Adrenal gland (tissue), 12 donors: Measurements from ENCODE around the gene SLC25A1. TPM values are rescaled to one million over a fixed set of nuclear protein-coding genes. Genes with fewer than 3 reads are reported as not detected.

ENCODE experiments used
- DNase-seq, 7 donors: peaks; one replicate each; pipeline ENCODE4 v3.0.0-alpha.2; 2019 to 2020
- H3K27ac ChIP-seq, 5 donors: fragments of 200-600 bp; sonication (generic) in 4 of 5; 1 replicate in 3 of 5; 2 replicates in 2 of 5; pipeline versions ENCODE4 v1.5.1 to v1.8.0; 2016 to 2020; ENCODE audit warnings: mild to moderate bottlenecking in 1 of 5
- H3K27me3 ChIP-seq: fragments of 200-600 bp; 2 replicates; pipeline ENCODE4 v1.8.0; 2021
- H3K36me3 ChIP-seq, 2 donors: fragments of 200-600 bp; replicated peaks in 1 of 2; 1 replicate in 1 of 2; 2 replicates in 1 of 2; pipeline versions ENCODE4 v1.5.1 to v1.8.0; 2018 to 2022
- H3K4me1 ChIP-seq, 2 donors: fragments of 200-600 bp; replicated peaks in 1 of 2; 1 replicate in 1 of 2; 2 replicates in 1 of 2; pipeline versions ENCODE4 v1.5.1 to v1.8.0; 2018 to 2021
- H3K4me3 ChIP-seq, 4 donors: fragments of 200-600 bp; sonication (generic) in 3 of 4; one replicate each; pipeline ENCODE4 v1.5.1; 2016 to 2018
- H3K9me3 ChIP-seq, 3 donors: fragments of 200-600 bp; sonication (generic) in 1 of 3; replicated peaks in 1 of 3; 1 replicate in 2 of 3; 2 replicates in 1 of 3; pipeline versions ENCODE4 v1.5.1 to v1.8.0; 2016 to 2021
- CTCF ChIP-seq, 6 experiments: fragments of 450-650 bp in 4 of 6; fragments of 200-600 bp in 2 of 6; sonication (generic) in 1 of 6; IDR thresholded peaks; 1 replicate in 5 of 6; 2 replicates in 1 of 6; pipeline versions ENCODE4 v1.5.1 to v1.8.0; 2016 to 2021; ENCODE audit warnings: antibody characterized with exemption in 6 of 6, mild to moderate bottlenecking in 2 of 6, moderate library complexity in 1 of 6
- POLR2A ChIP-seq, 2 donors: fragments of 450-650 bp; IDR thresholded peaks; one replicate each; pipeline ENCODE4 v1.6.1; 2017; ENCODE audit warnings: antibody characterized with exemption in 2 of 2, mild to moderate bottlenecking in 2 of 2, moderate library complexity in 1 of 2
- WGBS, 4 donors: extraction: QIAGEN DNeasy Blood & Tissue Kit in 2 of 4; methylation state at CpG; one replicate each; pipeline versions ENCODE4 v1.1.5 to v1.1.7; 2013 to 2017; 5-methylcytosine and 5-hydroxymethylcytosine counted together
- intact Hi-C, 2 donors: fragments of 100-400 bp; cut with DNase I; formaldehyde crosslinking; loops; one replicate each; pipeline versions ENCODE4 v1.14.1 to v1.15.0; 2022 to 2023
- polyA plus RNA-seq, 3 donors: library from polyadenylated mRNA; stranded (reverse); fragments of 200-250 nt in 2 of 3; fragments of 350-450 nt in 1 of 3; fragmentation: Illumina TruSeq in 1 of 3; extraction: RNeasy Lipid Tissue Mini Kit (QIAGEN cat#74804) in 1 of 3; gene quantifications; one replicate each; pipeline ENCODE4 v1.2.3, GENCODE V29; 2013 to 2014
- total RNA-seq, 9 donors: library from RNA; depleted of rRNA in 4 of 9; stranded (reverse); fragments of >200 nt in 4 of 9; fragments of 120-200 nt in 1 of 9; fragmentation: NEBNext Ultra II Directional in 1 of 9; extraction: Animal tissue kit (Norgen Biotek cat#: 25700) in 1 of 9; gene quantifications; one replicate each; pipeline versions ENCODE4 v1.1.0 to v1.2.4, GENCODE V29; 2013 to 2023
- donor health status: healthy with polysubstance abuse.
- donor health status: Bipolar disorder and iron deficiency.
- donor health status: DM: yes; HTN: yes; CAD: no.
- donor health status: DM: no; HTN: no; CAD: no.
- donor health status: DM: no; HTN: no; CAD: no.
- donor health status: DM: yes; HTN: yes; CAD: no.

Gene SLC25A1
- total and polyA plus RNA-seq, 12 donors = 59.2 to 170 (median 123) TPM

GRCh38 chr22:19149047-19149883 is 29.3 kb downstream of the SLC25A1 start:
- Histone ChIP-seq H3K4me1 (peaks cover 0 to 5% of the 10 kb centered on the region in 2 donors), H3K27ac (no peak overlapping the region), H3K9me3 (no peaks in the 10 kb centered on the region), H3K36me3 (no peaks in the 10 kb centered on the region), H3K4me3 (no peak overlapping the region), H3K27me3 (peaks cover 41% of the 10 kb centered on the region)
- 1 to 4% (median 3%) methylated on average over 5 to 92 of the region's 92 CpGs for WGBS, 4 donors
- intact Hi-C loops = loop anchor here in 1 of 2 donors (10.0 kb wide), 1 partner anchor 486 kb away; no protein-coding TSS in a partner anchor
- DNase-seq = no peak
- TF ChIP-seq CTCF (IDR thresholded peaks at IDR 0.05) = no peak
- TF ChIP-seq POLR2A (IDR thresholded peaks at IDR 0.05) = no peak

- DNase-seq = no peak
- H3K27ac ChIP-seq = no peak overlapping the region
- H3K4me3 ChIP-seq = no peak overlapping the region
- intact Hi-C loops = loop anchor here in 1 of 2 donors (10.0 kb wide), 1 partner anchor 486 kb away; no protein-coding TSS in a partner anchor
- H3K36me3 ChIP-seq = no peaks in the 10 kb centered on the region
- H3K9me3 ChIP-seq = no peaks in the 10 kb centered on the region
- H3K27me3 ChIP-seq = peaks cover 41% of the 10 kb centered on the region
- H3K4me1 ChIP-seq = peaks cover 4 to 10% of the 10 kb centered on the region in 2 donors
- TF ChIP-seq POLR2A (IDR thresholded peaks at IDR 0.05) (no peak), CTCF (IDR thresholded peaks at IDR 0.05) (no peak)
- 30 to 59% (median 32%) methylated on average over 8 to 33 of the region's 33 CpGs for WGBS, 4 donors
Measured at GRCh38 chr22:19148417-19149046, 30.0 kb downstream of the SLC25A1 start.

GRCh38 chr22:19147195-19147780 is 31.2 kb downstream of the SLC25A1 start:
- Histone ChIP-seq H3K27ac (no peak overlapping the region), H3K27me3 (peaks cover 40% of the 10 kb centered on the region), H3K4me1 (peaks cover 7 to 14% of the 10 kb centered on the region in 2 donors), H3K9me3 (no peaks in the 10 kb centered on the region), H3K36me3 (peaks cover 0 to 5% of the 10 kb centered on the region in 2 donors), H3K4me3 (no peak overlapping the region)
- intact Hi-C loops = loop anchor here in 1 of 2 donors (10.0 kb wide), 1 partner anchor 488 kb away; no protein-coding TSS in a partner anchor
- DNase-seq = no peak
- TF ChIP-seq POLR2A (IDR thresholded peaks at IDR 0.05) (no peak), CTCF (IDR thresholded peaks at IDR 0.05) (no peak)
- WGBS, 4 donors = 19 to 42% (median 33%) methylated on average over 6 to 9 of the region's 9 CpGs
